Keratinocyte (primary cell): ENCODE data around the gene TXNDC5.

ENCODE experiments used
- CTCF ChIP-seq, 3 experiments: IDR thresholded peaks in 1 of 3; conservative IDR thresholded peaks in 1 of 3; optimal IDR thresholded peaks in 1 of 3; 2 replicates in 2 of 3; 3 replicates in 1 of 3; pipeline versions ENCODE3 to v1.5.1; 2011; ENCODE audit warnings: low read length in 3 of 3, mild to moderate bottlenecking in 3 of 3, moderate library complexity in 2 of 3, control low read depth in 1 of 3, inconsistent platforms in 1 of 3; ENCODE audit not compliant: insufficient read depth in 2 of 3; ENCODE audit errors: extremely low read depth in 1 of 3
- EZH2 ChIP-seq: IDR thresholded peaks from one replicate; pipeline ENCODE4 v1.6.1; 2012; ENCODE audit warnings: inconsistent platforms, mild to moderate bottlenecking, low read length, moderate library complexity

- TF ChIP-seq EZH2 (no peak), CTCF (optimal IDR thresholded peaks at IDR 0.05 in 1 of 3, IDR thresholded peaks at IDR 0.05 in 1 of 3, conservative IDR thresholded peaks at IDR 0.05 in 1 of 3; ENCODE audit: extremely low read depth in 1 of 3, insufficient read depth in 2 of 3, low read length in 3 of 3) (no peak)
These were observed 6.9 kb downstream of the TXNDC5 start for GRCh38 chr6:7903673-7904072.
